NK-92 (cell line): Measurements from ENCODE around the gene MLYCD.

ENCODE experiments used
- DNase-seq: peaks from one replicate; lab custom pipeline; 2025; ENCODE audit not compliant: unreplicated experiment; lab: John Stamatoyannopoulos, UW

Gene MLYCD

DNA sequence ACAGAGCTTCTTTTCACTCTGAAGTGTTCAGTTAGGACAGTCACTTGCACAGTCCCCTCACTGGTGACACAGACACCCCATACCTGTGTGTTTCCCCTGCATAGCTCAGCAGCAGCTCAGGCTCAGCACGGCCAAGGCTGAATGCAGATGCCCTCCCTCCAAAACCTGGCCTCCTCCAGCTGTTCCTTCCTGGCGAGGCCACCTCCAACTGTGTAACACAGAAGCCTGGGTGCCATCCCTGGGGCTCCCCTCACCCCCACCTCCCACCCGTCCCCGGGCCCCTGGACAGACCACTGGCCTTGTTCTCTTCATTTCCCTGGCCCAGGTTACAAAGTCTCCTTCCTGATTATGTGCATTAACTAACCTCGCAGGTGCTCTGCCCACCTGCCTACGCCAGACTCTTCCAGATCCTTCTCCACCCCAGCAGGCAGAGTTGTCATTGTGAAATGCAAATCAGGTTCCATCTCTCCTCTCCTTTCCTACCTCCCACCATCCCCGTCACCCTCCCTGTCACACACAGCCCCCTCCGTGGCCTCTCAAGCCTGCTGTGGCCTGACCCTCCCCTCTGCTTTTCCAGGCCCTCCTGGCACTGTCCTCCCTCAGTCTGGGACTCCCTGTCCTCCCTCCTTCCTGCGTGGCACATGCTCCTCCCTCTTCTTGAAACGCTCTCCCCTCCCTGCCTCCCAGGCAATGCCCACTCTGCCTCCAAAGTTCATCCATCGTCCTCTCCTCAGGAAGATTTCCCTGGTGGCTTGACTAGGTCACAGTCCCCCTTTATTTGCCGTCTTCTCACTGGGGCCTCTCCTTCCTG is 26.4 kb downstream of the MLYCD start:
- DNase-seq: no peak

DNA sequence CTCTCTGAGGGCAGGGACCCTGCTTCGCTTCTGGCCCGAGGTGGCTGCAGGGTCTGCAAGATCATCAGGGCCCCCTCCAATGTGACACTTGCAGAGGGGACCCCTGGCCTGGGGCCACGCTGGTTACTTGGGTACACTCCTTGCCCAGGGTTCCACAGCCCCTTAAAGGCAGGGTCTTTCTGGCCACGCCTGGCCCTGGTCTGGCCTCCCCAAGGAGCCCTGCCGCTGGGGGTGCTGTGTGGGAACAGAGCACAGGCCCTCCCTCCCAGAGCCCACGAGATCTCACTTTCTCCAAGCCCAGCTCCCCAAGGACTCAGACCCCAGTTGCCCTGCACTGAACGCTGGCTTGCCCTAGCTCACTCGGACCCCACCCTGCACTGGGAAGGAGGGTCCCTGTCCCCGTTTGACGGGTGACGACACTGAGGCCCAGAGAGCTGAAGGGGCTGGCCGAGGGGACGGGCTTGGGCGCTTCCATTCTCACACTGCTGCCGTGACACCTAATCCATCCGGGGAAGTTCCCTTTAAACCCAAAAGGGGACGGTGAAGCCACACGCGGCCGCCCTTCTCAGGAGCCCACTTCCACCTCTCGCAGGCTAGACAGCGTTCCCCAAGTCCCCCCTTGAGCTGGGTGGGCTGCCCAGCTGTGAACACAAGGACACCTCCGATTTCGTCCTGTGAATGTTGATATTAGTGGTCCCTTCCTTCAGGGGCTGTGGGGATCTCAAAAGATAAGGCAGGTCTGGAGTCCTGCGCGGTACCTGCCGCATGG is 27.2 kb downstream of the MLYCD start:
- no peak for DNase-seq

DNA sequence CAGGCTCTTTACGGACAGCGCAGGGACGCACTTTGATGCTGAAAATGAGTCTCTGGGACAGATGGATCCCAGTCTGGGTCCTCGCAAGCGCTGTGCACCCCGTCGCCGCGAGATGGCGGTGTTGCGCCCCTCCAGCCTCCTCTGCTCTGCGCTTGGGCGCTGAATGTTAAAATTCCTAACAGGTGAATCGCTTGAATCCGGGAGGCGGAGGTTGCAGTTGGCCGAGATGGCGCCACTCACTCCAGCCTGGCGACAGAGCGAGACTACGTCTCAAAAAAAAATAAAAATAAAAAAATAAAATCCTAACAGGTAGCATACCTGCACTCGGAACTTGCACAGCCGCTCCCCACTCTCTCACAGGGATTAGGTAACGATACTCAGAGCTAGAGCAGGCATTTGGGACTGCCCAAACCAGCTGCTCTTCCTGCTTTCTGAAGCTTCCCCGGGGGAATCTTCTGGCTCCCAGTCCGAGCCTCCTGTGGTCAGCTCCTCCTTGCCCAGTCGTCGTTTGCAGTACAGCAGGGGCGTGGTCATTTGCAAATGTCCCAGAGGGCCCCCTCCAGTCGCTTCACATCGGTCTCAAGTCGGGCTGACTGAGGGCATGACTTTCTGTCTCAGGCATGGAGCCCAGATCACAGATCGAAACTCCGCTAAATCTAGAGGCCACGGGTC is 27.9 kb downstream of the MLYCD start:
- DNase-seq: no peak

DNA sequence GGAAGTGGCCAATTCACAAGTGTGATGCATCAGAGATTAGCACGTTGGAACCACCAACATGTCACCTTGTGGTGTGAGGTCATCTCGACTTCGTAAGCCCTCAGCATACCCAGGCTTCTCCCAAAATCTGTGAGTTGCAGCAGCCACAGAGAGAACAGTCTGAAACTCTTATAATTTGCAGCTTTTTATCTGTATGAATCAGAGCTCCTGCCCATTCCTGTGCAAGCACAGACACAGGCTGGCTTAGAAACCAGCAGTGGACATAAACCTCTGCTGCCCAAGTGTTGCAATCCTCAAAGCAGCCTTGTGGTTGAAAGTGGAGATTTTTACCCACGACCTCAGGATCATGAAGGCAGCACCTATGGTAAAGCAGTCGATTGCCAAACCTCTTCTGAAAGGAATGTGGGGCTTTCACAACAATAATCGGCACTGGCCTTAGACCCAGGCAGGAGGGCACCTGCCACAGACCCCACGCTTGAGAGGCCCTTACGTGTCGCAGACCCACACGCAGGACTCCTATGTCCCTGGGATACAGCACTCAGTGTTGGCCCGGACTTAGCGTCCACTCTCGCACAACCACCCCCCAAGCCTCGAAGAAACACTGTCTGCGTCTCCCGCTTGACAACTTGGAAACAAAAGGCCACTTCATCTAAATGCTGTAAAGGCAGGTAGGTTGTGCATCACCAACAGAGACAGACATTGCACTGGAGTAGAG is 29.6 kb downstream of the MLYCD start:
- DNase-seq: no peak

DNA sequence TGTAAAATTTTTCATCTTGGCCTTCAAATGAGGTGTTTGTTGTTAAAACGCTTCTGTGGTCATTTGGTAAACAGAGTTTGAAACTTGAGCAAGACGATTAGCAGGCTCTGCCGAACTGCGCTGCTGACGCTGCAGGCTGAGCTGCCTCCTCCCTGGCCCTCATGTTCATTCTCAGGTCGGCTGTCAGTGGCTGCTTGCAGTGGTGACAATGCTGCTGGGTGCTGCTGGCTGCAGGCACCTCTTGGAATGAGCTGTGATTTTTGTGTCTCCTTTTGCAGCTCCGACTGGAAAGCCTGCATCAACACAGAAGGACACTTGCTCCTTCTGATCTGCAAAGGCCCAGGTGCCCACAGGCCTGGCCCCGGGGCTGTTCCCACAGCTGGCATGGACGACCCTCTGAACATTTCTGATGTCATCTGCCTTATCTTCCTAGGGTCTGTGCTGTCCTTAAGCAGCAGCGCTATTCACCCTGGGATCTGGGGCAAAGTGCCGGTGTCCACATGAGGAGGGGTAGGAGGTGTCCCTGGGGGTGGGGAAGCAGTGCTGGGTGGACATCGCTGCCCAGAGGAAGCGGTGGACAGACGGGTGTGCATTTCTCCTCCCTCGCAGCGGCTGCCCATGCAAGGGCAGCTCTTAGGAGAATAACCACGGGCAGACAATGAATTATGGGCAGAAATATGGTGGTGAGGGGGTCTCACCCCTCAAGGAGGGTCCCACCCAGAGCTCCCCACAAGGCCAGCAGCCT is 31.1 kb downstream of the MLYCD start:
- no peak for DNase-seq

DNA sequence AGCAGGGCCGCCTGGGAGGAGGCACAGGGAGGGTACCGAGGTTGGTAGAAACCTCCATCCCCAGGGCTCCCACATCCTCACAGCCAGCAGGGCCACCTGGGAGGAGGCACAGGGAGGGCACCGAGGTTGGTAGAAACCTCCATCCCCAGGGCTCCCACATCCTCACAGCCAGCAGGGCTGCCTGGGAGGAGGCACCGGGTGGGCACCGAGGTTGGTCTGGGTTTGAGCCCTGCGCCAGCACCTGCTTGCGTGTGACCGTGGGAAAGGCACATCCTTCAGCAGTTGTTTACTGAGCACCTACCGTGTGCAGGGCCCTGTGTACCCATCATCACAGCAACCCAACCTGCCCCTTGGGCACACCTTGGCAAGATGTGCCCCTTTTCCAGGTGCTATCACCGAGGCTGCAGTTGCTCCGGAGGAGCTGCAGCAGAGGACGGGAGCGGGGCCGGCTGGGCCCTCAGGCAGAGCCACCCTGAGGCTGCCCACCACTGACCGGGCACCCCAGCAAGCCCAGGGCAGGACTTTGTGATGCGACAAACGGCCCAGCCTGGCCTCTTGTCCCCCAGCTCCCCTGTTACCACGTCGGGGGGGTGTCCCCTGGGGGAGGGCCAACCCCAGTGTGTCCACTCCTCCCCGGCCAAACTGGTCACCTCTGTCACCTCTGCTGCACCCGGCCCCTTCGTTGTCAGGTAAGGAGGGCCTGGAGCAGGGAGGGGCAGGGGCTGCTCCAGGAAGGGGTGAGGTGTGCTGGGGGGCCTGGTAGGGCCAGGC is 32.0 kb downstream of the MLYCD start:
- DNase-seq: no peak

DNA sequence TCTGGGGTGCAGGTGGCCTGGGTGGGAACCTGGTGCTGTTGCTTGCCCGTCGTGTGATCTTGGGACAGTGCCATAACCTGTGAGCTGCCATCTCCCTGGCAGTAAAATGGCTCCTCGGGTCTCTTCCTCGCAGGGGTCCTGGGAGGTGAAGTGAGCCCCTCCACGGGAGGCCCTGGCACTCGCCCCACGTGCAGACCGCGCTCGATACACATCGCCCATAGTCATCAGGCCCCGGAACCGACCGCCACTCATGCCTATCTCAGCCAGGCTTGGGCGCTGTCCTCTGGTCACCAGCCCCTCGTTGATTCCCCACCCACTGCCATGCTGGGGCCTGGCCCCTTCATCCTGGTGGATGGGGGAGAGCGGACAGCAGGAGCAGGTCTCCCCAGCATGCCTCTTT is 32.6 kb downstream of the MLYCD start:
- DNase-seq: no peak

DNA sequence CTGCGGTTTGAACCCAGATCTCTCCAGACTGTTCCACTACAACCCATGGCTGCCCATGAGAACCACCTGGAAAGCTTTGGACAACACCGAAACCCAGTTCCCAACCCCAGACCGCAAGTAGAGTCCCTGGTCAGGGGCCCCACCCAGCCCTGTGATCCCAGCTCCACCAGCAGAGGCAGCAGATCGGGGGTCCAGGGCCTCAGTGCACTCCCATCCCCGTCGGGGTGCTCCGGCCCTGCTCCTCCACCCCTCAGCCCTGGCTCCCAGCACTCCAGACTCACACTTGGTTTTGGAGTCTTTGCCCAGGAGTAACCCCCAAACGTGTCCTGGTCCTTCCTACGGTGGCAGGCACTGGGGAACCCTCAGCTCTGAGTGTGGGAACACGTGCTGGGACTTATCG is 33.4 kb downstream of the MLYCD start:
- DNase-seq: no peak

DNA sequence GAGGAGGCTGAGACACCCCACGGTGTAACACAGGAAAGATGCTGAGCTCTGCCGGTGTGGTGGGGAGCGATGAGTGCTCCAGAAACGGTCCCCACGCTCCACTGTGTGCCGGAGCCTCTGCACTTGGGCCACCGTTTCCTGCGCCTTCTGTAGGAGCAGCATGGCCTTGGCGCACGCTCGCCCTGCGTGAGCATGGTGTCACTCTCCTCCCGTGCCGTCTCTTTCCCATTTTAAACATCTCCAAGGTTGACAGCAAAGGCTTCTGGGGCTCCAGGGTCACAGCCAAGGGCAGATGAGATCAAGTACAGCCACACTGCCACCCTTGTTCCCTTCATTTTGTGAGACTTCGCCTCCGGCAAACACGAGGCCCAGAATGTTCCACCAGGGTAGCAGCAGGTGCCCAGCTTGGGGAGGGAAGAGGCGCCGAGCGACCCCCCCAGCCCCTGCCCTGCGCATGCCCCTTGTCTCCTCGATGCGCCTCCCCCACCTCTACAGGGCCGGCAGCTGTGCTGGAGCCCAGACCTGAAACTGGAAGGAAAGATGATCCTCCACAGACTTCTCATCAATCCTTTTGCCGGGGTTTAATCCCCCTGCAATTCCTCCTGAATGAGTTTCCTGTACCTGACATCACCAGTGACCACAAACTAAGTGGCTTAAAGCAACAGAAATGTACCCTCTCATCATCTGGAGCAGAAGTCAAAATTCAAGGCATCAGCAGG is 34.2 kb downstream of the MLYCD start:
- DNase-seq: no peak

DNA sequence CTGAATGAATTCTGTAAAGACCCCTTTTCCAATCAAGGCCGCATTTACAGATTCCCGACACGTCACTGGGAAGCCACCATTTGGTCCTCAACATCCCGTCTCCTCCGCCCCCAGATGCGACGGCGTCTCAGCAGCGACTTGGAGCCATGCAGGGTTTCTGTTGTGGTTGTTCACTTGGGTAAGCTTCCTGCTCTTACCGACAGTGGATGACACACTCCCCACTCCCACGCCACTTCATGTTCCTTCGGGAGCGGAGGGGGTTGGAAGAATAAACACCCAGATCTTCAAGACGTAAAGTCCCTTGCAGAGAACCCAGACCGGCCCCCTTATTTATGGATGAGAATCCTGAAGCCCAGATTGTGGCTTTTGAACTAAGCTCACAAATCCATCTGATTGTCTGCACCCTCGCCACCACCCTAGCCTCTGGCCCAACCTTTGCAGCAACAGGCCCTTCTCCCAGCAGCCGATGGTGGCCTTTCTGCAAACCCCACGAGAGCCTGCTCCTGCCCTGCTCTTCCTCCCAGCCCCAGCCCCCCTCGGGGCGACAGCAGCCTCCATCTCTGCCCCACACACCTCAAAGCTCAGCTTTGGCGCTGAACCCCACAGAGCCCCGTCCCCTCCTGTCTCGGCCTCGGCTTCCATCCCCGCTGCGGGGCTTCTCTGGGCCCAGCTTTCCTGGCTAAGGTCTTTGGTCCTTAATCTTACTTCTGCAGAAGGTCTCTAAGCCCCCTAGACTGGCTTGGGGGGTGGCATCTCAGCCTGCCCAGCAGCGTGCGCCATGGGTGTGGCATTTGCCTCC is 35.2 kb downstream of the MLYCD start:
- DNase-seq: no peak

DNA sequence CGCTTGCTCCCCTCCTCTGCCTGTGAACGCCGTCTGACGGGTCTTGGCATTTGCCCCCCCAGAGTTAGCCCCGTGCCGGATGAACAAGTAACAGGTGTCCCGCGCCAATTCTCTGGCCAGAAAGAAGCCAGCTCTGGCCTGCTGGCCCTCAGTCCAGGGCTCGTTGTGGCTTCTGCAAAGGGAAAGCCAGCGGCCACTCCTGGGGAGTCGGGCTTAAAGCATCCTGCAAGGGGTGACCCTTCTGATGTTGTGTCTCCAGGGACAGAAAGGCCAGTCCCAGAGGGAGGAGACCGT is 35.7 kb downstream of the MLYCD start:
- no peak for DNase-seq

DNA sequence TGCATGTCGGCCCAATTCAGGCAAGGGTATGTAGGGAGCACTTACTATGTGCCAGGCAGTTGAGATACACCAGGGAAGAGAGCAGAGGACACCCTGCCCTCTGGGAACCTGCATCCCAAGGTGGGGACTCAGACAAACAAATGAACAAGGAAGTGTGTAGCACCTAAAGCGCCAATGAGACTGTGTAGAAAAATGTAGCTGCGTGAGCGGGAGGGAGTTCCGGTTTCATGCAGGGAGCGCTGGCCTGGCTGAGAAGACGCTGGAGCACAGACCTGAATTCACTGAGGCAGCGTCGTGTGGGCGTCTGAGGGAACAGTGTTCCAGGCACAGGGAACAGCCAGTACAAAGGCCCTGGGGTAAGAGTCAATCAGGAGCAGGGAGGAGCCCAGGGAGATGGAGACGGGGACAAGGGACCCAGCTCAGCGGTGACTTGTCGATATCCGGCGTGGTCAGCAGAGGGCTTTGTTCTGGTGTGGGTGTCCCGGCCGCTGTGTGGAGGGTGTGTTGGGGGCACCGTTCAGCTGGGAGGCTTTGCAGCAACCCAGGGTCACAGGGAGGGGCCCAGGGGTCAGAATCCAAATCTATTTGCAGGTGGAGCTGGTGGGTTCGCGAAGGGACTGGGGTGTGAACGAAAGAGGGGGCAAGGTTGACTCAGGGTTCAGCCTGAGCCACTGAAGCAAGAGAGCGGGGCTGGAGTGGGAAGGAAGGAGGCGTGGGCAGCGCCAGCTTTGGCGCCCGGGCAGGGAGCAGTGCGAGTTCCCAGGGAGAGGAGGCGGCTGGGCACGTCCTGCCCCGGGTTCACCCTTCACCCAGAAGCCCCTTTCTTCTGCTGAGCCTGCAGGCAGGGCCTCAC is 36.3 kb downstream of the MLYCD start:
- DNase-seq: no peak

DNA sequence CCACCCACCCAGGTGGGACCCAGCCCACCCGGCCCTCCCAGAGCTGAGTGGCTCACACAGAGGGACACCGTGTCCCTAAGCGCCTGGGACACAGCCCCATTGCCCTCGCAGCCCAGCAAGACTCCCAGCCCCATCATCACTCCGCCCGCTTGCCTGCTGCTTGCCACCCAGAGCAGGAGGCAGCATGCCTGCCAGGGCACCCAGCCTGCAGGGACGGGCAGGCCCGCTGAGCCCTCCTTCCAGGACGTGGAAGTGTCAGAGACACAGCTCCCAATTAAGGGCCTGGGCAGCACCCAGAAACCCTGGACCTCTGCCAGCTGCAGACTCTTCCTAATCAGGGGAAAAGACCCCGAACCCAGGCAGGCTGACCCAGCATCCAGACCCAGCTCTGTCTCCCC is 36.9 kb downstream of the MLYCD start:
- DNase-seq: no peak

DNA sequence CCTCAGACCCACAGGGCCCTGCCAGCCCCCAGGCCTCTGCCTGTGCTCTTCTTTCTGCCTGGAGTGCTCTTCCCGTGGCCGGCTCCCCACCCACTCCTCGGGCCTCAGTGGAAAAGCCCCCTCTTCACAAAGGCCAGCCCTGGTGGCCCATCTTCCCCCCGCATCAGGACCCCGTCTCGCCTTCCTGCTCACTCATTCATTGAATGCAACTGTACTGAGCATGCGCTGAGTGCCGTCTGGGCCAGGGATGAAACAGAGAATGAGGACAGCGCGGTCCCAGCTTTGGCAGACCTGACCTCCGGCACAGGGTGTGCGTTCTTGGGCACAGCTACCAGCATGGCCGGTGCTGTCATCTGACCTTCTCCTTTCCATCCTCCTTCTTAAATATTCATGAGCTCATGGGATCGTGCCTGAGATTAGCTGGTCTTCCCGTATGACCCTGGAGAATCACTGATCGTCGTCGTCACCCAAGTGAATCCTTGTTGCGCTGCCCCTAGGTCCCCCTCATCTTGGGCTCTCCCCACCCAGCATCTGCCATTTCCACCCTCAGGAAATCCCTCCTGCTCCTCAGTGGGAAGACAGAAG is 37.8 kb downstream of the MLYCD start:
- DNase-seq: no peak

DNA sequence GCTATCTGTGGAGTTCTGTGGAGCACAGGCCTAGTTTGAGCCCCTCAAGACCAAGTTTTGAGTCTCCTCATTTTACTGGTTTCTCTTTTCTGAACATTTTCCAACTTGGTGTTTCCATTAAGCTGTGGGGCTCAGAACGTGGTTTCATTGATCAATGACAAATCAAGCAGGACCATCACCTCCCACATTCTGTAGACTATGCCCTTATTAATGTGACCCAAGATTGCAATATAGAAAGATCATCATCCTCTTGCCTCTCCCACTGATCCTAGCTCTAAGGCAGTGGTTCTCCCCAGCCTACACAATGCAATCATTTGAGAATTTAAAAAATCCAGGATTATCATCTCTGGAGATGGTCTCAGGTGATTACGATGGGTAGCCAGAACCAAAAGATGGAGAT is 38.4 kb downstream of the MLYCD start:
- no peak for DNase-seq

DNA sequence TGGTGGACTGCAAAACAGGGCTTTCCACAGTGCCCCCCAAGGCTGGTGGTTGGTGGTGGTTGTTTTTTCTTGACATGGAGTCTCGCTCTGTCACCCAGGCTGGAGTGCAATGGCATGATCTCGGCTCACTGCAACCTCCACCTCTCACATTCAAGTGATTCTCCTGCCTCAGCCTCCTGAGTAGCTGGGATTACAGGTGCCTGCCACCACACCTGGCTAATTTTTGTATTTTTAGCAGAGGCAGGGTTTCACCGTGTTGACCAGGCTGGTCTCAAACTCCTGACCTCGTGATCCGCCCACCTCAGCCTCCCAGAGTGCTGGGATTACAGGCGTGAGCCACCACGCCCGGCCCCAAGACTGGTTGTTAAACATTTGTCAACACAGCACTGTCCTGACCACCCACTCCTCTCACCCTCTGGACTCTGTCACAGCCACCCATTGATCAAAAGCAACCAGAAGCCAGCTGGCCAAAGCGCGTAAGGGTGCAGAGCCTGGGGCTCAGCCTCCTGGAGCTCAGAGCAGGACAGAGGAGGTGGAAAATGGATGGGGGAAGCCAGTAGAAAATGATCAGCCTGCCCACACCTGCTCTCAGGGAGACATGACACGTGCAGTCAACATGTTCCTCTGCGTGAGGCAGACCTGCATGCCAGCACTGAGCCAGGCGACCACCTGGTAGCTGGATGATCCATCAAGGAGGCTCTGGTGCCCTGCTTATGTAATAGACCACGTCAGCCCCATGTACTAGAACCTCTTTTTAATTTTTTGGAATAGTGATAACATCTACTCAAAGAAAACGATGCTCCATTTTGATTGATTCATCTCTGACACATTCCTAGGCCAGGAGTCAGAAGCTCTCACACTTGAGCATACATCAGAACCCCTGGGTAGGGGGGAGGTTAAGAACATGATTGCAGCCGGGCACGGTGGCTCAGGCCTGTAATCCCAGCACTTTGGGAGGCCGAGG is 39.3 kb downstream of the MLYCD start:
- no peak for DNase-seq
